ENCODE results near the gene LTC4S.
A peak's percentile ranks its signal among the peaks of the same experiment; 100 is the strongest.
"Not testable (repeated sequence)": the region's sequence is repeated elsewhere in the genome, so short reads cannot be mapped to it uniquely, and the experiment has no call there.

LTC4S gene

DNA sequence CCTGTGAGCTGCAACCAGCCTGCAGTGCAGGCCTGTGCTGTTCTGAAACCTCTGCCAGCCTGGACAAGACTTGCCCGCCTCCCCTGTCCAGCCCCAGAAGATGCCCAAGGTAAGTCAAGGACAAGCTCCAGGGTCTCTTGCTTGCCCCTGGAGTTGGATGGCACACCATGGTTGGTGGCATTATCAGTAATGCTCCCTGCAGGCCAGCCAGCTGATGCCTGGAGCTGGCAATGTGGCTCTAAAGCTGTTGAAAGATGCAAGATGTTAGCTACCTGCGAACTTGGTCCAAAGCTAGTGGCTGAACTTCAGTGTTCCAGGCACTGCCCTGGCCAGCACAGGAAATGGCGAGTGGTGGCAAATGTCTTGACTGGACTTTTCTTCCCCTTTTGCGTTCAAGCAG, 14.0 kb upstream of the LTC4S start:
- Histone ChIP-seq H3K4me3 (ENCODE audit: low read length in 2 of 2) (no peak overlapping the region), H3K27ac (ENCODE audit: low read depth in 2 of 2, low read length in 2 of 2) (no peak overlapping the region), H3K27me3 (ENCODE audit: control insufficient read depth in 2 of 2, insufficient read depth in 2 of 2, low read length in 2 of 2) (no peaks in the 10 kb centered on the region), H3K4me1 (ENCODE audit: control insufficient read depth in 2 of 2, insufficient read depth in 2 of 2, low read length in 2 of 2) (peaks cover 2 to 5% of the 10 kb centered on the region in 2 donors), H3K9me3 (ENCODE audit: control insufficient read depth in 2 of 2, low read length in 2 of 2) (no peaks in the 10 kb centered on the region), H3K36me3 (ENCODE audit: control insufficient read depth in 2 of 2, insufficient read depth in 2 of 2, low read length in 2 of 2) (peaks cover 22 to 33% of the 10 kb centered on the region in 2 donors), H3K9ac (ENCODE audit: low read depth in 1 of 2, low read length in 2 of 2) (no peak overlapping the region)

DNA sequence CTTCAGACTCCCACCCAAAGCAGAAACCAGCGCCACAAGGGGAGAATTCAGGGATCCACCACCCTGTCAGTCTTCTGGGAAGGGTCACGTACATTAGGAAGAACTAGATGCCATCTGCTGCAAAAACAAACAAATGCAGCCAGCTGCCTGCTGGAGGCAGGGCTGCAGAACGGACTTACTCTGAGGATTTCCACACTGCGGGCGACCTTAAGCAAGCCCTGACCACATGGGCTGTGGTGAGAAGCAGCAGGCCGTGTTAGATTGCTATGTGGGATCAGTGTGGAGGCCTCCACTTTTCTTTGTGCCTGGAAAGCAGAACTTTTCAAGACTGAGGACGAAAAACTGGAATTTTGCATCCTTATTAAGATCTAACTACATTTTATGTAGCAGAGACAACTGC, 13.4 kb upstream of the LTC4S start:
- H3K36me3 ChIP-seq (ENCODE audit: control insufficient read depth in 2 of 2, insufficient read depth in 2 of 2, low read length in 2 of 2) = peaks cover 19 to 29% of the 10 kb centered on the region in 2 donors
- H3K9me3 ChIP-seq (ENCODE audit: control insufficient read depth in 2 of 2, low read length in 2 of 2) = no peaks in the 10 kb centered on the region
- H3K27ac ChIP-seq (ENCODE audit: low read depth in 2 of 2, low read length in 2 of 2) = no peak overlapping the region
- H3K4me1 ChIP-seq (ENCODE audit: control insufficient read depth in 2 of 2, insufficient read depth in 2 of 2, low read length in 2 of 2) = peaks cover 2 to 5% of the 10 kb centered on the region in 2 donors
- no peak overlapping the region for H3K9ac ChIP-seq (ENCODE audit: low read depth in 1 of 2, low read length in 2 of 2)
- H3K27me3 ChIP-seq (ENCODE audit: control insufficient read depth in 2 of 2, insufficient read depth in 2 of 2, low read length in 2 of 2) = no peaks in the 10 kb centered on the region
- no peak overlapping the region for H3K4me3 ChIP-seq (ENCODE audit: low read length in 2 of 2)

DNA sequence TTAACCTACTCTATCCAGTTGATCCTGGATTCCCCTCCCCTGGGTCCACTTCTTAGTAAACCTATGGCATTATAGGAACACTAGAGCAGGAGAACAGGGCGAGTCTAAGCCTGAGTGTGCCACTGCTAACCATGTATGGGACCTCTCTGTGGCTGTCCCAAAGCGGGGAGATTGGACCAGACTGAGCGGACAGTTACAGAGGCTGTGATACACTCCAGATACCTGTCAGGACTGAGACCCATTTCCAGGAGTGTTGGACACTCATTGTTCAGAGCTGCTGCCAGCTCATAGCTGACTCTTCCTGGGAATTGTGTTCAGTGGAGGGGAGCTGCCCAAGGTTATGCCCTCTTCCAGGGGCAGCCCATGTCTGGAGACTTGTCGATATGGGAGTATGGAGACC, 11.9 kb upstream of the LTC4S start:
- no peaks in the 10 kb centered on the region for H3K27me3 ChIP-seq (ENCODE audit: control insufficient read depth in 2 of 2, insufficient read depth in 2 of 2, low read length in 2 of 2)
- H3K4me1 ChIP-seq (ENCODE audit: control insufficient read depth in 2 of 2, insufficient read depth in 2 of 2, low read length in 2 of 2) = no peaks in the 10 kb centered on the region
- H3K27ac ChIP-seq (ENCODE audit: low read depth in 2 of 2, low read length in 2 of 2) = no peak overlapping the region
- H3K9ac ChIP-seq (ENCODE audit: low read depth in 1 of 2, low read length in 2 of 2) = no peak overlapping the region
- H3K9me3 ChIP-seq (ENCODE audit: control insufficient read depth in 2 of 2, low read length in 2 of 2) = no peaks in the 10 kb centered on the region
- H3K4me3 ChIP-seq (ENCODE audit: low read length in 2 of 2) = no peak overlapping the region
- H3K36me3 ChIP-seq (ENCODE audit: control insufficient read depth in 2 of 2, insufficient read depth in 2 of 2, low read length in 2 of 2) = peaks cover 10 to 18% of the 10 kb centered on the region in 2 donors

GRCh38 chr5:179783128-179783527, 10.7 kb upstream of the LTC4S start:
- H3K27ac ChIP-seq (ENCODE audit: low read depth in 2 of 2, low read length in 2 of 2) = no peak overlapping the region
- H3K4me1 ChIP-seq (ENCODE audit: control insufficient read depth in 2 of 2, insufficient read depth in 2 of 2, low read length in 2 of 2) = no peaks in the 10 kb centered on the region
- no peak overlapping the region for H3K4me3 ChIP-seq (ENCODE audit: low read length in 2 of 2)
- no peaks in the 10 kb centered on the region for H3K9me3 ChIP-seq (ENCODE audit: control insufficient read depth in 2 of 2, low read length in 2 of 2)
- H3K9ac ChIP-seq (ENCODE audit: low read depth in 1 of 2, low read length in 2 of 2) = no peak overlapping the region
- H3K36me3 ChIP-seq (ENCODE audit: control insufficient read depth in 2 of 2, insufficient read depth in 2 of 2, low read length in 2 of 2) = peaks cover 3 to 10% of the 10 kb centered on the region in 2 donors
- no peaks in the 10 kb centered on the region for H3K27me3 ChIP-seq (ENCODE audit: control insufficient read depth in 2 of 2, insufficient read depth in 2 of 2, low read length in 2 of 2)

GRCh38 chr5:179786861-179787260, 6.9 kb upstream of the LTC4S start:
- Histone ChIP-seq H3K27me3 (ENCODE audit: control insufficient read depth in 2 of 2, insufficient read depth in 2 of 2, low read length in 2 of 2) (no peaks in the 10 kb centered on the region), H3K4me3 (ENCODE audit: low read length in 2 of 2) (no peak overlapping the region), H3K9ac (ENCODE audit: low read depth in 1 of 2, low read length in 2 of 2) (no peak overlapping the region), H3K27ac (ENCODE audit: low read depth in 2 of 2, low read length in 2 of 2) (no peak overlapping the region), H3K36me3 (ENCODE audit: control insufficient read depth in 2 of 2, insufficient read depth in 2 of 2, low read length in 2 of 2) (no peaks in the 10 kb centered on the region), H3K9me3 (ENCODE audit: control insufficient read depth in 2 of 2, low read length in 2 of 2) (no peaks in the 10 kb centered on the region), H3K4me1 (ENCODE audit: control insufficient read depth in 2 of 2, insufficient read depth in 2 of 2, low read length in 2 of 2) (no peaks in the 10 kb centered on the region)

GRCh38 chr5:179788193-179788854, 5.5 kb upstream of the LTC4S start:
- no peaks in the 10 kb centered on the region for H3K9me3 ChIP-seq (ENCODE audit: control insufficient read depth in 2 of 2, low read length in 2 of 2)
- no peaks in the 10 kb centered on the region for H3K36me3 ChIP-seq (ENCODE audit: control insufficient read depth in 2 of 2, insufficient read depth in 2 of 2, low read length in 2 of 2)
- no peak overlapping the region for H3K27ac ChIP-seq (ENCODE audit: low read depth in 2 of 2, low read length in 2 of 2)
- H3K4me3 ChIP-seq (ENCODE audit: low read length in 2 of 2) = no peak overlapping the region
- no peak overlapping the region for H3K9ac ChIP-seq (ENCODE audit: low read depth in 1 of 2, low read length in 2 of 2)
- H3K27me3 ChIP-seq (ENCODE audit: control insufficient read depth in 2 of 2, insufficient read depth in 2 of 2, low read length in 2 of 2) = no peaks in the 10 kb centered on the region
- peaks cover 0 to 9% of the 10 kb centered on the region in 2 donors for H3K4me1 ChIP-seq (ENCODE audit: control insufficient read depth in 2 of 2, insufficient read depth in 2 of 2, low read length in 2 of 2)

DNA sequence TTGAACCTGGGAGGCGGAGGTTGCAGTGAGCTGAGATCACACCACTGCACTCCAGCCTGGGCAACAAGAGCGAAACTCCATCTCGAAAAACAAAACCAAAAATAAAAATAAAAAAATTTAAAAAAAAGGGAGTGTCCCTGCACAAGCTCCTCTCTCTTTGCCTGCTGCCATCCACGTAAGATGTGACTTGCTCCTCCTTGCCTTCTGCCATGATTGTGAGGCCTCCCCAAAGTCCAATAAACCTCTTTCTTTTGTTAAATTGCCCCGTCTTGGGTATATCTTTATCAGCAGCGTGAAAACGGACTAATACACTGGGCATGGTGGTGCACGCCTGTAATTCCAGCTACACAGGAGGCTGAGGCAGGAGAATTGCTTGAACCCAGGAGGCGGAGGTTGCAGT, 4.5 kb upstream of the LTC4S start:
- H3K36me3 ChIP-seq (ENCODE audit: control insufficient read depth in 2 of 2, insufficient read depth in 2 of 2, low read length in 2 of 2); H3K4me3 ChIP-seq (ENCODE audit: low read length in 2 of 2); H3K27me3 ChIP-seq (ENCODE audit: control insufficient read depth in 2 of 2, insufficient read depth in 2 of 2, low read length in 2 of 2); H3K9me3 ChIP-seq (ENCODE audit: control insufficient read depth in 2 of 2, low read length in 2 of 2); H3K9ac ChIP-seq (ENCODE audit: low read depth in 1 of 2, low read length in 2 of 2); H3K27ac ChIP-seq (ENCODE audit: low read depth in 2 of 2, low read length in 2 of 2): not testable (repeated sequence)
- peaks cover 4 to 16% of the 10 kb centered on the region in 2 donors for H3K4me1 ChIP-seq (ENCODE audit: control insufficient read depth in 2 of 2, insufficient read depth in 2 of 2, low read length in 2 of 2)

GRCh38 chr5:179791881-179792611, 1.7 kb upstream of the LTC4S start:
- Histone ChIP-seq H3K27ac (ENCODE audit: low read depth in 2 of 2, low read length in 2 of 2) (peak overlapping the region; percentile 60 to 71), H3K4me1 (ENCODE audit: control insufficient read depth in 2 of 2, insufficient read depth in 2 of 2, low read length in 2 of 2) (peaks cover 20 to 31% of the 10 kb centered on the region in 2 donors), H3K36me3 (ENCODE audit: control insufficient read depth in 2 of 2, insufficient read depth in 2 of 2, low read length in 2 of 2) (peaks cover under 1 to 3% of the 10 kb centered on the region in 2 donors), H3K27me3 (ENCODE audit: control insufficient read depth in 2 of 2, insufficient read depth in 2 of 2, low read length in 2 of 2) (no peaks in the 10 kb centered on the region), H3K9ac (ENCODE audit: low read depth in 1 of 2, low read length in 2 of 2) (no peak overlapping the region), H3K4me3 (ENCODE audit: low read length in 2 of 2) (no peak overlapping the region), H3K9me3 (ENCODE audit: control insufficient read depth in 2 of 2, low read length in 2 of 2) (no peaks in the 10 kb centered on the region)

GRCh38 chr5:179792612-179793467, 946 bp upstream of the LTC4S start:
- H3K27me3 ChIP-seq (ENCODE audit: control insufficient read depth in 2 of 2, insufficient read depth in 2 of 2, low read length in 2 of 2) = no peaks in the 10 kb centered on the region
- H3K4me1 ChIP-seq (ENCODE audit: control insufficient read depth in 2 of 2, insufficient read depth in 2 of 2, low read length in 2 of 2) = peaks cover 21 to 31% of the 10 kb centered on the region in 2 donors
- H3K9ac ChIP-seq (ENCODE audit: low read depth in 1 of 2, low read length in 2 of 2) = no peak overlapping the region
- no peak overlapping the region for H3K4me3 ChIP-seq (ENCODE audit: low read length in 2 of 2)
- H3K9me3 ChIP-seq (ENCODE audit: control insufficient read depth in 2 of 2, low read length in 2 of 2) = no peaks in the 10 kb centered on the region
- peak overlapping the region; percentile 60 to 71 for H3K27ac ChIP-seq (ENCODE audit: low read depth in 2 of 2, low read length in 2 of 2)
- peaks cover 6 to 9% of the 10 kb centered on the region in 2 donors for H3K36me3 ChIP-seq (ENCODE audit: control insufficient read depth in 2 of 2, insufficient read depth in 2 of 2, low read length in 2 of 2)

- no peaks in the 10 kb centered on the region for H3K9me3 ChIP-seq (ENCODE audit: control insufficient read depth in 2 of 2, low read length in 2 of 2)
- H3K36me3 ChIP-seq (ENCODE audit: control insufficient read depth in 2 of 2, insufficient read depth in 2 of 2, low read length in 2 of 2) = peaks cover 19 to 21% of the 10 kb centered on the region in 2 donors
- H3K27me3 ChIP-seq (ENCODE audit: control insufficient read depth in 2 of 2, insufficient read depth in 2 of 2, low read length in 2 of 2) = no peaks in the 10 kb centered on the region
- peak overlapping the region in 1 of 2 donors; percentile 46 for H3K27ac ChIP-seq (ENCODE audit: low read depth in 2 of 2, low read length in 2 of 2)
- peaks cover 21 to 31% of the 10 kb centered on the region in 2 donors for H3K4me1 ChIP-seq (ENCODE audit: control insufficient read depth in 2 of 2, insufficient read depth in 2 of 2, low read length in 2 of 2)
- peak overlapping the region in 1 of 2 donors; percentile 37 for H3K4me3 ChIP-seq (ENCODE audit: low read length in 2 of 2)
- H3K9ac ChIP-seq (ENCODE audit: low read depth in 1 of 2, low read length in 2 of 2) = peak overlapping the region in 1 of 2 donors; percentile 34
These were observed 385 bp downstream of the LTC4S start for GRCh38 chr5:179794171-179794570.
